Measurements from ENCODE around the gene C2CD4C.

Gene C2CD4C

DNA sequence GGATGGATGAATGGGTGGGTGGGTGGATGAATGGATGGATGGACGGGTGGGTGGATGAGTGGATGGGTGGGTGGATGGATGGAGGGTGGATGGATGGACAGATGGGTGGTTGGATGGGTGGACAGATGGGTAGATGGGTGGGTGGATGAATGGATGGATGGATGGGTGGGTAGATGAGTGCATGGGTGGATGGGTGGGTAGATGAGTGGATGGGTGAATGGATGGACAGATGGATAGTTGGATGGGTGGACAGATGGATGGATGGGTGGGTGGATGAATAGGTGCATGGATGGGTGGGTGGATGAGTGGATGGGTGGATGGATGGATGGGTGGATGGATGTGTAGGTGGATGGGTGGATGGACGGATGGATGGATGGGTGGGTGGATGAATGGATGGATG lies 34.1 kb upstream of the C2CD4C start:
- H3K4me3 ChIP-seq (ENCODE audit: low read length), result no peak overlapping the region
- TF ChIP-seq, protein P1, sequence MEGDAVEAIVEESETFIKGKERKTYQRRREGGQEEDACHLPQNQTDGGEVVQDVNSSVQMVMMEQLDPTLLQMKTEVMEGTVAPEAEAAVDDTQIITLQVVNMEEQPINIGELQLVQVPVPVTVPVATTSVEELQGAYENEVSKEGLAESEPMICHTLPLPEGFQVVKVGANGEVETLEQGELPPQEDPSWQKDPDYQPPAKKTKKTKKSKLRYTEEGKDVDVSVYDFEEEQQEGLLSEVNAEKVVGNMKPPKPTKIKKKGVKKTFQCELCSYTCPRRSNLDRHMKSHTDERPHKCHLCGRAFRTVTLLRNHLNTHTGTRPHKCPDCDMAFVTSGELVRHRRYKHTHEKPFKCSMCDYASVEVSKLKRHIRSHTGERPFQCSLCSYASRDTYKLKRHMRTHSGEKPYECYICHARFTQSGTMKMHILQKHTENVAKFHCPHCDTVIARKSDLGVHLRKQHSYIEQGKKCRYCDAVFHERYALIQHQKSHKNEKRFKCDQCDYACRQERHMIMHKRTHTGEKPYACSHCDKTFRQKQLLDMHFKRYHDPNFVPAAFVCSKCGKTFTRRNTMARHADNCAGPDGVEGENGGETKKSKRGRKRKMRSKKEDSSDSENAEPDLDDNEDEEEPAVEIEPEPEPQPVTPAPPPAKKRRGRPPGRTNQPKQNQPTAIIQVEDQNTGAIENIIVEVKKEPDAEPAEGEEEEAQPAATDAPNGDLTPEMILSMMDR (conservative IDR thresholded peaks at IDR 0.05; ENCODE audit: low read length), result no peak
- no peak for DNase-seq (ENCODE audit: low read depth)

DNA sequence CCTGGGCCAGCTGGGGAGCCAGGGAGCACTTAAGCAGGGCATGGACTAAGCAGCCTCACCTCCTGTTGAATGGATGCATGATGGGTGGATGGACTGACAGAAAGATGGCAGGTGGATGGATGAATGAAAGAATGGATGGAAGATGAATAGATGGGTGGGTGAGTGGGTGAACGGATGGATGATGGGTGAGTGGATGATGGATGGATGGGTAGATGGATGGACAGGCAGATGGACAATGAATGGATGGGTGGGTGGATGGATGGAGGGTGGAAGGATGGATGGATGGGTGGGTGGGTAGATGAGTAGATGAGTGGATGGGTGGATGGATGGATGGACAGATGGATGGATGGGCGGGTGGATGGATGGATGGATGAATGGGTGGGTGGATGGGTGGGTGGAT lies 33.1 kb upstream of the C2CD4C start:
- no peak for DNase-seq (ENCODE audit: low read depth)
- H3K4me3 ChIP-seq (ENCODE audit: low read length), result no peak overlapping the region
- TF ChIP-seq, protein P1 (conservative IDR thresholded peaks at IDR 0.05; ENCODE audit: low read length), result no peak

DNA sequence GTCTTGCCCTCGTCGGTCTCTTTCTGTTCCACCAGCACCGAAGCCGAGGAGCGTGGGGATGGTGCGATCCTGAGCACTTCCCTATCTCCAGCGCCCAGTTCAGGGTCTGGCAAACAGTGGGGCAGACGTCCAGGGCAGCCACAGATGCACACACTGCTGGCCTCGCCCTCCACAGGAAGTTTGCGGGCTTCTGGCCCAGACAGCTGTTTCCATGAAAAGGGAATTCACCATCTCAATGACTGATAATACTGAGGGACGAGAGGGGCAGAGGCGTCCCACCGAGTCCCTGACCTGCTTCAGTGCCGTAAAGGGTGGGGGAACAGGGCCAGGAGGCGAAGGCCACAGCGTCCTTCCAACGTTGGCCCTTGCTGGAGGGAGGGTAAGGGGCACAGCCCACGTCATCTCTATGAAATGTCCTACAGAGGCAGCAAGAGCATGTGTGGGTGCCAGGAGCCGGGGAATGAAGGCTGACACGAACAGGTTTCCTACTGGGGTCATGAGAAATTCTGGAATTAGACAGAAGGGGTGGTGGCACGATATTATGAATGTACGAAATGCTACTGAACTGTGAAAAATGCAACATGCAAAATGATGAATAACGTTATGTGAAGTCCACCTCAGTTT lies 32.4 kb upstream of the C2CD4C start:
- TF ChIP-seq, protein P1 (conservative IDR thresholded peaks at IDR 0.05; ENCODE audit: low read length), result no peak
- H3K4me3 ChIP-seq (ENCODE audit: low read length), result no peak overlapping the region
- no peak for DNase-seq (ENCODE audit: low read depth)

DNA sequence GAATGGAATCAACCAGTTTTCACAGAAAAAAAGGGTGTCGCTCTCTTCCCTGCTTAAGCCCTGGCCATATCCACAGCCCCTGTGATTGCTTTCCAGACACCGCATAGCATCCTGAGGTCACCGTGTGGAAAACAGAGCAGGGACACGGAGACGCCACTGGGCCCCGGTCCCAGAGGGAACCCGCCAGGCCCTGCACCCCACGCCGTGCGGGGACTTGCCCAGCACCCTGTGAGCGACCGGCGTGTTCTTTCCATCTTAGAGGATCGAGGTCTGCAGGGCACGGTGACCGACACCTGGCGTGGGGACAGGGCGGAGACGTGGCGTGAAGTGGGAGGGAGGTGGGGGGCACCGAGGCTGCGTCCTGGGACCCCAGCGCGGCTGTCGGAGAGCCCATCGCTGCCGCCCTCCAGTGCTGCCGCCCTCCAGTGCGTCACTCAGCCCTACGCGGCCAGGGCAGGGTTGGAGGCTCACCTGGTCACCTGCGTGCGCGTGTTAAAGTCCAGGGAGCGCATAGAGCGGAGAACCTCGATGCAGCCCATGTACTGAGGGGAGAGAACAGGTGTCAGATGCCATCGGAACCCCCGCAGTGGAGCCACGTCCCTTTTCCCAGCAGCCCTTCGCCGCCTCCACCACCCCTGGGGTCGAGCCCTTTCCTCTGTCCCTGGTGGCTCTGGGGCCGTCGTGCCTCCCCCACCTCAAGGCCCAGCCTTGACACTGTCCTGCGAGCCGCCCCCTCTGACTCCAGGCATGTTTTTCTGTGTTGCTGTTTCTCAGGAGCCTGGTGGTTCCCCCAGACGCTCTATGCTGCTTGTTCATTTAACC lies 31.7 kb upstream of the C2CD4C start:
- no peak for DNase-seq (ENCODE audit: low read depth)
- no peak overlapping the region for H3K4me3 ChIP-seq (ENCODE audit: low read length)
- TF ChIP-seq, protein P1 (conservative IDR thresholded peaks at IDR 0.05; ENCODE audit: low read length), result no peak

DNA sequence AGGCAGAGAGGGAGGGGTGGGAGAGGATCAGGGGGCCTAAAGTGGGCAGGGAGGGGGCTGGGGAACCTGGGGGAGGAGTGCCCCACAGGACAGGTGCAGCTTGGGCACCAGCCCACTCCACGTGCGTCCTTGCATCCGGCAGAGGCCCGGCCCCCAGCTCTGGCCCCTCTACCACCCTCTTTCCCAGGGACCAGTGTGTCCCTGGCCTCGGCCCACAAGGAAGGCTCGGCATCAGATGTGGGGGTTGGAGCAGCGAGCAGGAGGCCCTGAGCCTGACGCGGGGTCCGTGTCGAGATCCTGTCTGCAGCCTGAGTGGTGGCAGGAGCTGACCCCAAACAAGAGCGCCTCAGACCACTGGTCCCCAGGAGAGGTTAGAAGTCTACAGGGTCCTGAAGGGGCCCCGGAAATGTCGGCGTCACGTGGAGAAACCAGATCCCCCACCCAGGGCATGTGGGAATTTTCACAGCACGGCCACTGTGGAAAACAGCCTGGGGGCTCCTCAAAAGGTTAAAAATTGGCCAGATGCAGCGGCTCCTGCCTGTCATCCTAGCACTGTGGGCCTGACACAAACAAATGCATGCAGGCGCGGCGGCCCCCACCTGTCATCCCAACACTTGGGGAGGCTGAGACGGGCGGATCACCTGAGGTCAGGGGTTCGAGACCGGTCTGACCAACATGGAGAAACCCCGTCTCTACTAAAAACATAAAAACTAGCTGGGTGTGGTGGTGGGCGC lies 30.4 kb upstream of the C2CD4C start:
- no peak for DNase-seq (ENCODE audit: low read depth)
- no peak overlapping the region for H3K4me3 ChIP-seq (ENCODE audit: low read length)
- TF ChIP-seq, protein P1 (conservative IDR thresholded peaks at IDR 0.05; ENCODE audit: low read length), result no peak

DNA sequence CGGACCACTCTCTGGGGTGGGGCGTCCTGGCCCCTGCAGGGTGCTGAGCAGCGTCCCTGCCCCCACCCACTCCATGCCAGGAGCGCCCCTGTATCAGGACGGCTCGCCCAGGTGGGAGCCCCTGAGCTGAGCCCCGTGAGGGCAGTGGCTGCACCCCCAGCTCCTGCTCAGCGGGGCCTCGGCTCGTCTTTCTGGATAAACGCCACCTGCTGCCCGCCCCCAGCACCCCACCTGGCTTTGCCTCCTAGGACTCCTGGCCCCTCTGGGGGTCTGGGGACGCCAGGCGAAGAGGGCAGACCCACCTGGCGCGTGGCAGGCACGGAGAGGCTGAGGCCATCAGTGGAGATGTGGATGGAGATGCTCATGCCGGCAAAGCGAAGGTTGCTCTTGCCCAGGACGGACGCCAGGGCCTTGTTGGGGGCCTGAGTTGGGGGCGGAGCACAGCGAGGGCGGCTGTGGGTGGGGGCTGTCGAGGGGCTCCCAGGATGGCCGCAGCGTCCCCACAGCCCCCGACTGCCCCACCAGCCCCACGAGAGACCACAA lies 29.5 kb upstream of the C2CD4C start:
- TF ChIP-seq, protein P1 (conservative IDR thresholded peaks at IDR 0.05; ENCODE audit: low read length), result no peak
- no peak overlapping the region for H3K4me3 ChIP-seq (ENCODE audit: low read length)
- DNase-seq (ENCODE audit: low read depth), result no peak
